ENCODE results near the gene IFNA7.
"Not testable (repeated sequence)": the region's sequence is repeated elsewhere in the genome, so short reads cannot be mapped to it uniquely, and the experiment has no call there.

IFNA7 gene

DNA sequence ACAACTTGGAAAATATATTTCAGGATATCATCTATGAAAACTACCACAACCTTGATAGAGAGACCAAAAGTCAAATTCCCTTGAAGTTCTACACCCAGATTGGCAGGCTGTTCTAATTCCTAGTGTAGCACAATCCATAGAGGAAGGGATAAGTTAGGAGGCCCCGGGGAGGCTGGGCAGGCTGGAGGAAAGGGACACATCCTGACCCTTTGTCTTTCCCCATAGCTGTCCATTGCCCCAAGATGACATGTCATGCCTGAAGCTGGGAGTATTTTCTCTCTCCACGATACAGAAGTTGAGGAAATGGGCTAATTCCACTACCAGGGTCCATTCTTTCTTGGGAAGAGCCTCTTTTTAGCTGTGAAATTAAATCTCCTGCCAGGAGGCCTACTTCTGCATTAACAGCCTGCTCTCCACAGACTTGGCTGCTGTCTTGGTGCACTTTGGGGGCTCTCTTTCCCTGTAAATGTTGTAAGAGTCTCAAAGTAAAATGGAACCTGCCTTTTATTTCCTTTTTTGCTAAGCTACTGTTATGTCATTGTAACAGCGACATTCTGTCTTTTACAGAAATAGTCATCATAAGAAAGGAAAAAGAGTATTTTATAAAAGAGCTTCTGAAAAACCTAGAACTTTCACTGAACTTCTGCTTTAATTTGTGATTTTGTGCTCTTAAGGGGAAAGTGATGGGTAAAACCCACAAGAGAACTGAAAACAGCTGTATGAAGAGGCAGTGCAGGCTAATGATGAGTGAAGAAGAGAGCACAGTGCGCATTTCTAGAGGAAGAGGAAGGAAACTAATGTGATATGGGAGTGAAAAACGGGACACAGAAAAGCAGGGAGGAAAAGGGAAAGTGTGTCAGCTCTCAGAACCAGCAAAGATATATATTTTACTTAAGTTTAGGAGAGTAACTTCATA is 11.7 kb upstream of the IFNA7 start:
- not testable (repeated sequence) for H3K27ac ChIP-seq (ENCODE audit: low read depth, low read length, severe bottlenecking); H3K4me1 ChIP-seq (ENCODE audit: control insufficient read depth, insufficient read depth, low read length, poor library complexity, severe bottlenecking); H3K4me3 ChIP-seq (ENCODE audit: extremely low read depth, insufficient read depth, low read length, poor library complexity, severe bottlenecking); H3K9me3 ChIP-seq (ENCODE audit: control insufficient read depth, low read length); H3K36me3 ChIP-seq (ENCODE audit: control insufficient read depth, insufficient read depth, low read length)
- 14% methylated on average over 1 of the region's 5 CpGs; no CpG with 5 or more reads in 1 of the 2 experiments for WGBS, 2 experiments (ENCODE audit: insufficient coverage in 2 of 2)

DNA sequence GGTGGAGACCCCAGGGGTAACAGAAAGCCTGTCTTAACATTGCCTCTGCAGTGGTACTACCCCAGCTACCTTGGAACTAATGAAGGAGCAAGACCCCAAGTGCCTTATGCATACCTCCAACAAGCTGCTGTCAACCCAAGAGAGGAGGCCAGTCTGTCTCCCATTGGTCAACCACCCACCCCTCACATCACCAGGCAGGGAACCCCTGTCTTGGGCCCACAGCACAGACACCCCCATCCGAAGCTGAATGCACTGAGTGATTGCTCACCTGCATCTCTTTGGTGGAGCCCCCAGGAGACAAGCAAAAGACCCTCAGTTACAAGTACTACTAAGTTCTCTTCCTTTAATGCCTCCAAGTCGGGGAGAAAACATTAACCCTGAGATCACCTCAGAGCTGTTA is 10.2 kb upstream of the IFNA7 start:
- H3K9me3 ChIP-seq (ENCODE audit: control insufficient read depth, low read length); H3K4me1 ChIP-seq (ENCODE audit: control insufficient read depth, insufficient read depth, low read length, poor library complexity, severe bottlenecking); H3K36me3 ChIP-seq (ENCODE audit: control insufficient read depth, insufficient read depth, low read length); H3K27ac ChIP-seq (ENCODE audit: low read depth, low read length, severe bottlenecking); H3K4me3 ChIP-seq (ENCODE audit: extremely low read depth, insufficient read depth, low read length, poor library complexity, severe bottlenecking): not testable (repeated sequence)
- WGBS, 2 experiments (ENCODE audit: insufficient coverage in 2 of 2): 78% methylated on average over 2 of the region's 2 CpGs; no CpG with 5 or more reads in 1 of the 2 experiments

DNA sequence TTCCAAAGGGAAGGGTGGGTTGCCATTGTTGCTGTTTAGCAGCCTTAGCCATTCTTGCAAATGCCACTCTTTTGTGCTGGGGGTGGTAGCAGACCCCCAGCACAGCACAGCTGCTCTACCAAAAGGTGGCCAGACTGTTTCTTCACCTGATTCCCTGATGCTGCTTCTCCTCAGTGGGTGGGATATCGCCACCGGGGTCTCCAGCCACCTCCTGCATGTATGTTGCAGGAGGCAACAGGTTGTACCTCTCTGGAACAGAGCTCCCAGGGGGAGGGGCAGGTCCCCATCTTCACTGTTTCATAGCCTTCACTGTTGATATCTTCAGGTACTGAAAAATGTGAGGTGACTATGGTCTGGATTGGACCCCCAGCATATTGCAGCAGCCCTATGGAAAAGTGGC is 8.8 kb upstream of the IFNA7 start:
- not testable (repeated sequence) for H3K36me3 ChIP-seq (ENCODE audit: control insufficient read depth, insufficient read depth, low read length); H3K4me3 ChIP-seq (ENCODE audit: extremely low read depth, insufficient read depth, low read length, poor library complexity, severe bottlenecking); H3K4me1 ChIP-seq (ENCODE audit: control insufficient read depth, insufficient read depth, low read length, poor library complexity, severe bottlenecking); H3K9me3 ChIP-seq (ENCODE audit: control insufficient read depth, low read length); H3K27ac ChIP-seq (ENCODE audit: low read depth, low read length, severe bottlenecking)
- 100% methylated on average over 1 of the region's 2 CpGs; no CpG with 5 or more reads in 1 of the 2 experiments for WGBS, 2 experiments (ENCODE audit: insufficient coverage in 2 of 2)

DNA sequence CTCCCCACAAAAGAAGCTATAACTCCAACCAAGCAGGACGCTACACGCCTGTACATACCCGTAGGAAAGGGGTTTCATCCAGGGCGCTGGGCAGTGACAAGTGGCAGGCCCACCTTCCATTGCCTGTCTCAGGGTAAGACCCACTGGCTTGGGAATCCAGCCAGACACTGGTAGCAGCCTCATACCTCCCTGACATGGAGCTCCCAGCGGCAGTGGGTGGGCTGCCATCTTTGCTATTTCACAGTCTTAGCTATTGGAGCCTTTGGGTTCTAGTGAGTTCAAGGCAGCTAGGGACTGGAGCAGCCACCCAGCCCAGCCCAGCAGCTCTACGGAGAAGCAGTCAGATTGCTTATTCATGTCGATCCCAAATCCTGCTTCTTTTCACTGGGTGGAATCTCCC is 8.3 kb upstream of the IFNA7 start:
- H3K36me3 ChIP-seq (ENCODE audit: control insufficient read depth, insufficient read depth, low read length): no peaks in the 10 kb centered on the region
- H3K4me3 ChIP-seq (ENCODE audit: extremely low read depth, insufficient read depth, low read length, poor library complexity, severe bottlenecking): no peak overlapping the region
- H3K4me1 ChIP-seq (ENCODE audit: control insufficient read depth, insufficient read depth, low read length, poor library complexity, severe bottlenecking): no peaks in the 10 kb centered on the region
- 90 to 95% methylated on average over 7 of the region's 7 CpGs for WGBS, 2 experiments (ENCODE audit: insufficient coverage in 2 of 2)
- H3K27ac ChIP-seq (ENCODE audit: low read depth, low read length, severe bottlenecking): no peak overlapping the region
- H3K9me3 ChIP-seq (ENCODE audit: control insufficient read depth, low read length): no peaks in the 10 kb centered on the region

DNA sequence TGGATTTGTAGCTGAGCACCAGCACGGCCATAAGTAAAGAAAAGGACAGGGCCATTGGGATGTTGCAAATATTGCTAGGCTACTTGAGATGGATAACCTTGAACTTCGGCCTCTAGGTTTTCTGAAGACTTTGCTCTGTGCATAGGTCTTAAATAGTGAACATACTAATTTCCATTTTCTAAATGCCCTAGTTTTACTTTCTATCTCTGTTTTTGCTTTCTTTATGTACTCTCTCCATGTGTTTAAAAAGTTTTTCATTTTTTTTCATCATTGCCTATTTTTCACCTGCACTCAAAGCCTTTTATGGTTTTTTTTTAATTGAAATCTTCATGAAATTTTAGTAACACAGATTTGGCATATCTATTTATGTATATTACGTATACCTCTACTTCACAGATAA is 5.0 kb upstream of the IFNA7 start, which contains the start of gene IFNA10:
TSS of gene IFNA10 (minus strand) at position 101 of the 400 bp plus-strand sequence. CDS start at position 55, 46 bp downstream.
- not testable (repeated sequence) for H3K9me3 ChIP-seq (ENCODE audit: control insufficient read depth, low read length); H3K4me3 ChIP-seq (ENCODE audit: extremely low read depth, insufficient read depth, low read length, poor library complexity, severe bottlenecking); H3K36me3 ChIP-seq (ENCODE audit: control insufficient read depth, insufficient read depth, low read length); H3K4me1 ChIP-seq (ENCODE audit: control insufficient read depth, insufficient read depth, low read length, poor library complexity, severe bottlenecking); H3K27ac ChIP-seq (ENCODE audit: low read depth, low read length, severe bottlenecking)
- WGBS, 2 experiments (ENCODE audit: insufficient coverage in 2 of 2): no CpG with 5 or more reads among the region's 3 CpGs

DNA sequence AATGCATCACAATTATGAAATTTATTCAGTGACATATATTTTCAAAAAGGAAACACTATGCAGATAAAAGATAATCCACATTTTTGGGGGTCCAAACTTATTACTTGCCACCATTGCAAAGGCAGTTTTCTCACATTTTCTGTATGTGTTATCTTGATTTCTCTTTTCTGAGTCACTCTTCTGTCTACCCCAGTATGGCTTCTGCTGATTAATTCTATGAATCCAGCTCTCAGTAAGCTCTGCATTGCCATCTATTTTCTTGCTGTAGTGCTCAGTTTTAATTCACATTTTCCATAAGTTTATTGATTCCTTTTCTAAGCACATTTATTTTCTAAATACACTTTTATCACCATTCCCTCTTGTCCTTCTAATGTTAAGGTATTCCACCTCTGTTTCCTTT is 3.2 kb upstream of the IFNA7 start:
- Histone ChIP-seq H3K4me3 (ENCODE audit: extremely low read depth, insufficient read depth, low read length, poor library complexity, severe bottlenecking) (no peak overlapping the region), H3K9me3 (ENCODE audit: control insufficient read depth, low read length) (no peaks in the 10 kb centered on the region), H3K4me1 (ENCODE audit: control insufficient read depth, insufficient read depth, low read length, poor library complexity, severe bottlenecking) (no peaks in the 10 kb centered on the region), H3K27ac (ENCODE audit: low read depth, low read length, severe bottlenecking) (no peak overlapping the region), H3K36me3 (ENCODE audit: control insufficient read depth, insufficient read depth, low read length) (no peaks in the 10 kb centered on the region)

DNA sequence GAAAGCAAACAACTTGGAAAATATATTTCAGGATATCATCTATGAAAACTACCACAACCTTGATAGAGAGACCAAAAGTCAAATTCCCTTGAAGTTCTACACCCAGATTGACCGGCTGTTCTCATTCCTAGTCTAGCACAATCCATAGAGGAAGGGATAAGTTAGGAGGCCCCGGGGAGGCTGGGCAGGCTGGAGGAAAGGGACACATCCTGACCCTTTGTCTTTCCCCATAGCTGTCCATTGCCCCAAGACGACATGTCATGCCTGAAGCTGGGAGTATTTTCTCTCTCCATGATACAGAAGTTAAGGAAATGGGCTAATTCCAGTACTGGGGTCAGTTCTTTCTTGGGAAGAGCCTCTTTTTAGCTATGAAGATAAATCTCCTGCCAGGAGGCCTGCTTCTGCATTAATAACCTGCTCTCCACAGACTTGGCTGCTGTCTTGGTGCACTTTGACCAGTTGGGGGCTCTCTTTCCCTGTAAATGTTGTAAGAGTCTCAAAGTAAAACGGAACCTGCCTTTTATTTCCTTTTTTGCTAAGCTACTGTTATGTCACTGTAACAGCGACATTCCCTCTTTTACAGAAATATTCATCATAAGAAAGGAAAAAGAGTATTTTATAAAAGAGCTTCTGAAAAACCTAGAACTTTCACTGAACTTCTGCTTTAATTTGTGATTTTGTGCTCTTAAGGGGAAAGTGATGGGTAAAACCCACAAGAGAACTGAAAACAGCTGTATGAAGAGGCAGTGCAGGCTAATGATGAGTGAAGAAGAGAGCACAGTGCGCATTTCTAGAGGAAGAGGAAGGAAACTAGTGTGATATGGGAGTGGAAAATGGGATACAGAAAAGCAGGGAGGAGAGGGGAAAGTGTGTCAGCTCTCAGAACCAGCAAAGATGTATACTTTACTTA is 6.9 kb downstream of the IFNA7 start:
- not testable (repeated sequence) for H3K9me3 ChIP-seq (ENCODE audit: control insufficient read depth, low read length); H3K4me1 ChIP-seq (ENCODE audit: control insufficient read depth, insufficient read depth, low read length, poor library complexity, severe bottlenecking); H3K4me3 ChIP-seq (ENCODE audit: extremely low read depth, insufficient read depth, low read length, poor library complexity, severe bottlenecking); H3K27ac ChIP-seq (ENCODE audit: low read depth, low read length, severe bottlenecking); H3K36me3 ChIP-seq (ENCODE audit: control insufficient read depth, insufficient read depth, low read length)
- WGBS, 2 experiments (ENCODE audit: insufficient coverage in 2 of 2): 50 to 67% methylated on average over 1 of the region's 6 CpGs

DNA sequence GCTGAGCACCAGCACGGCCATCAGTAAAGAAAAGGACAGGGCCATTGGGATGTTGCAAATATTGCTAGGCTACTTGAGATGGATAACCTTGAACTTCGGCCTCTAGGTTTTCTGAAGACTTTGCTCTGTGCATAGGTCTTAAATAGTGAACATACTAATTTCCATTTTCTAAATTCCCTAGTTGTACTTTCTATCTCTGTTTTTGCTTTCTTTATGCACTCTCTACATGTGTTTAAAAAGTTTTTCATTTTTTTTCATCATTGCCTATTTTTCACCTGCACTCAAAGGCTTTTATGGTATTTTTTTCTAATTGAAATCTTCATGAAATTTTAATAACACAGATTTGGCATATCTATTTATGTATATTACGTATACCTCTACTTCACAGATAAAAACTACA is 14.5 kb downstream of the IFNA7 start, which contains the start of gene IFNA4:
TSS of gene IFNA4 (minus strand) at position 101 of the 400 bp plus-strand sequence. CDS start at position 45, 56 bp downstream.
- not testable (repeated sequence) for H3K36me3 ChIP-seq (ENCODE audit: control insufficient read depth, insufficient read depth, low read length)

DNA sequence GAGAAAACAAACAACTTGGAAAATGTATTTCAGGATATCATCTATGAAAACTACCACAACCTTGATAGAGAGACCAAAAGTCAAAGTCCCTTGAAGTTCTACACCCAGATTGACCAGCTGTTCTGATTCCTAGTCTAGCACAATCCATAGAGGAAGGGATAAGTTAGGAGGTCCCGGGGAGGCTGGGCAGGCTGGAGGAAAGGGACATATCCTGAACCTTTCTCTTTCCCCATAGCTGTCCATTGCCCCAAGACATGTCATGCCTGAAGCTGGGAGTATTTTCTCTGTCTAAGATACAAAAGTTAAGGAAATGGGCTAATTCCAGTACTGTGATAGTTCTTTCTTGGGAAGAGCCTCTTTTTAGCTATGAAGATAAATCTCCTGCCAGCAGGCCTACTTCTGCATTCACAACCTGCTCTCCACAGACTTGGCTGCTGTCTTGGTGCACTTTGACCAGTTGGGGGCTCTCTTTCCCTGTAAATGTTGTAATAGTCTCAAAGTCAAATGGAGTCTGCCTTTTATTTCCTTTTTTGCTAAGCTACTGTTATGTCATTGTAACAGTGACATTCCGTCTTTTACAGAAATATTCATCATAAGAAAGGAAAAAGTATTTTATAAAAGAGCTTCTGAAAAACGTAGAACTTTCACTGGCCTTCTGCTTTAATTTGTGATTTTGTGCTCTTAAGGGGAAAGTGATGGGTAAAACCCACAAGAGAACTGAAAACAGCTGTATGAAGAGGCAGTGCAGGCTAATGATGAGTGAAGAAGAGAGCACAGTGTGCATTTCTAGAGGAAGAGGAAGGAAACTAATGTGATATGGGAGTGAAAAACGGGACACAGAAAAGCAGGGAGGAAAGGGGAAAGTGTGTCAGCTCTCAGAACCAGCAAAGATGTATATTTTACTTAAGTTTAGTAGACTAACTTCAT is 18.9 kb downstream of the IFNA7 start:
- H3K4me1 ChIP-seq (ENCODE audit: control insufficient read depth, insufficient read depth, low read length, poor library complexity, severe bottlenecking); H3K27ac ChIP-seq (ENCODE audit: low read depth, low read length, severe bottlenecking); H3K36me3 ChIP-seq (ENCODE audit: control insufficient read depth, insufficient read depth, low read length); H3K9me3 ChIP-seq (ENCODE audit: control insufficient read depth, low read length); H3K4me3 ChIP-seq (ENCODE audit: extremely low read depth, insufficient read depth, low read length, poor library complexity, severe bottlenecking): not testable (repeated sequence)
- 0% methylated on average over 1 of the region's 4 CpGs; no CpG with 5 or more reads in 1 of the 2 experiments for WGBS, 2 experiments (ENCODE audit: insufficient coverage in 2 of 2)

More for the DNA sequence above, 14.5 kb downstream of the IFNA7 start, which contains the start of gene IFNA4:
- no CpG with 5 or more reads among the region's 3 CpGs for WGBS, 2 experiments (ENCODE audit: insufficient coverage in 2 of 2)
- not testable (repeated sequence) for H3K4me3 ChIP-seq (ENCODE audit: extremely low read depth, insufficient read depth, low read length, poor library complexity, severe bottlenecking); H3K9me3 ChIP-seq (ENCODE audit: control insufficient read depth, low read length); H3K4me1 ChIP-seq (ENCODE audit: control insufficient read depth, insufficient read depth, low read length, poor library complexity, severe bottlenecking); H3K27ac ChIP-seq (ENCODE audit: low read depth, low read length, severe bottlenecking)

DNA sequence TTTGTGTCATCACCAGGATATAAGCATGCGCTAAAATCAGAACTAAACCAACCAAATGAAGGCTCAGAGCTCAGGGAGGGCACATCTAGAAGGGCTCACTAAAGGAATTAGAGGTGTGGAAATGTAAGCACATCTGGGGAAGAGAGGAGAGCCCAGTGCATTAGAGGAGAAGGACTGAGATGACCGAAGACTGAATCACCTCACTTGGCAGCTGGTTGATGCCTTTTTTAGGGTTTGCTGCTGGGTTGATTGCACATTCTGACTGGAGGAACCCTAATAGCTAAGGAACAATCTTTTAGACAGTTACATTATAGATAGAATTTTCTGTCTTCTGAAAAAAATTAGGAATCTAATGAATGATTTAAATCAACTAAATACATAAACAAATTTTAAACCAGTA is 27.3 kb downstream of the IFNA7 start:
- H3K4me3 ChIP-seq (ENCODE audit: extremely low read depth, insufficient read depth, low read length, poor library complexity, severe bottlenecking): no peak overlapping the region
- WGBS, 2 experiments (ENCODE audit: insufficient coverage in 2 of 2): 100% methylated on average over 2 of the region's 2 CpGs; no CpG with 5 or more reads in 1 of the 2 experiments
- no peaks in the 10 kb centered on the region for H3K9me3 ChIP-seq (ENCODE audit: control insufficient read depth, low read length)
- H3K36me3 ChIP-seq (ENCODE audit: control insufficient read depth, insufficient read depth, low read length): no peaks in the 10 kb centered on the region
- no peak overlapping the region for H3K27ac ChIP-seq (ENCODE audit: low read depth, low read length, severe bottlenecking)
- no peaks in the 10 kb centered on the region for H3K4me1 ChIP-seq (ENCODE audit: control insufficient read depth, insufficient read depth, low read length, poor library complexity, severe bottlenecking)
